ENCODE data around the gene MYL6B.
"Not testable (repeated sequence)": the region's sequence is repeated elsewhere in the genome, so short reads cannot be mapped to it uniquely, and the experiment has no call there.

Gene MYL6B

DNA sequence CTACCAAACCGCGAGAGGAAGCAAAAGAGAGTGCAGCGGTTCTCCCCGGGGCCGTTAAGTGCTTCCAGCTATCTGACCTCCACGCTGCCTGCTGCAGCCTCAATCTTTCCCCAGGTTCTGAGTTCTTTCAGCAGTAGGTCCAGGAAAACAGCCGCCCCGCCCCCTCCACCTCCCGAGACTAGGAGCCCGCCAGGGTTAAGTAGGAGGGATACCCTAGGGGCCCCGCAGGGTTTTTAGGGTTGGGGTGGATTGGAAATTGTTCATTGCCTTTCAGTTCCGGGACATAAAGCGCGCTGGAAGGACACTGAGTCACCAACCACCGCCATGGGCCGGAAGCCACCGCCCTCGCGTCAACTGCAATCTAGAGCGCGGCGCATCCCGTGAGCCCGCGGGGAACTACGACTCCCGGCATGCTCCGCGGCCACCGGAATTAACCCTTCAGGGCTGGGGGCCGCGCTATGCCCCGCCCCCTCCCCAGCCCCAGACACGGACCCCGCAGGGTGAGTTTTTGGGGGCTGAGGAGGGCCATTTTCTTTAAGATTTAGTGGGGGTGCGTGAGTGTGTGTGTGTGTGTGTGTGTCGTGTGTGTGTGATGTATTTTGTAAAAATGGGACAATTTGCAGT lies at the start of gene MYL6B:
Gene MYL6B (plus strand): TSS at position 456 of the 624 bp plus-strand sequence. CDS start 1,332 bp downstream, outside the sequence.
- DNase-seq (ENCODE audit: extremely low read depth in 1 of 2, low read depth in 1 of 2), result peak; percentile 78 to 90

GRCh38 chr12:56102683-56103065 lies 49.7 kb upstream of the MYL6B start:
- DNase-seq (ENCODE audit: extremely low read depth in 1 of 2, low read depth in 1 of 2), result no peak

GRCh38 chr12:56103066-56103711 lies 49.2 kb upstream of the MYL6B start:
- no peak for DNase-seq (ENCODE audit: extremely low read depth in 1 of 2, low read depth in 1 of 2)

- DNase-seq (ENCODE audit: extremely low read depth in 1 of 2, low read depth in 1 of 2), result no peak
Measured at GRCh38 chr12:56103823-56104108, 48.6 kb upstream of the MYL6B start.

DNA sequence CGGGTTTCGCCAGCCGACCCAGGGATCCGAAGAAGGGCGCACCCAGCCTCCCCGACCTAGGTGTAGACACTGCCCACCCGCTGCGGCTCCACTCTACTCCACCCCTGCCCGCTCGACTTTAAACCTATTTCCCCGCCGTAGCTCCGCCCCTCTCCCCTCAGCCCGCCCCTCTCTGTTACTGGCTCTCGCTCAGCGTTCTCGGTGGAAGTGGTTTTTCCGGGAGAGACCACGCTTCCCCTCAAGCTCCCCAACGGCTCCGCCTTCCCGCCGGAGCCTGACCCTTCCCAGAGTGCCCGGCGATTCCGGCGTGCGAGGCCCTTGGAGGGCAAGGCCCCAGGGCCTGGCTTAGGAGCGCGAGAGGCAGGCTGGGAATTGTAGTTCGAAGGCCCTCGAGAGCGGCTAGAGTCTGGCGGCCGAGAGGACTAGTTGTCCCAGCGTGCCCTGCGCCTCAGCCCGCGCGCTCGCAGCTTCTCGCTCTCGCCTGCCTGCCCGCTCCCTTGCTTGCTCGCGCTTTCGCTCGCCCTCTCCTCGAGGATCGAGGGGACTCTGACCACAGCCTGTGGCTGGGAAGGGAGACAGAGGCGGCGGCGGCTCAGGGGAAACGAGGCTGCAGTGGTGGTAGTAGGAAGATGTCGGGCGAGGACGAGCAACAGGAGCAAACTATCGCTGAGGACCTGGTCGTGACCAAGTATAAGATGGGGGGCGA lies 48.1 kb upstream of the MYL6B start, which contains the start of gene PA2G4:
Gene PA2G4 (plus strand): TSS at position 451 of the 706 bp plus-strand sequence. CDS start 179 bp downstream, at position 630.
- peak; percentile 85 to 88 for DNase-seq (ENCODE audit: extremely low read depth in 1 of 2, low read depth in 1 of 2)

DNA sequence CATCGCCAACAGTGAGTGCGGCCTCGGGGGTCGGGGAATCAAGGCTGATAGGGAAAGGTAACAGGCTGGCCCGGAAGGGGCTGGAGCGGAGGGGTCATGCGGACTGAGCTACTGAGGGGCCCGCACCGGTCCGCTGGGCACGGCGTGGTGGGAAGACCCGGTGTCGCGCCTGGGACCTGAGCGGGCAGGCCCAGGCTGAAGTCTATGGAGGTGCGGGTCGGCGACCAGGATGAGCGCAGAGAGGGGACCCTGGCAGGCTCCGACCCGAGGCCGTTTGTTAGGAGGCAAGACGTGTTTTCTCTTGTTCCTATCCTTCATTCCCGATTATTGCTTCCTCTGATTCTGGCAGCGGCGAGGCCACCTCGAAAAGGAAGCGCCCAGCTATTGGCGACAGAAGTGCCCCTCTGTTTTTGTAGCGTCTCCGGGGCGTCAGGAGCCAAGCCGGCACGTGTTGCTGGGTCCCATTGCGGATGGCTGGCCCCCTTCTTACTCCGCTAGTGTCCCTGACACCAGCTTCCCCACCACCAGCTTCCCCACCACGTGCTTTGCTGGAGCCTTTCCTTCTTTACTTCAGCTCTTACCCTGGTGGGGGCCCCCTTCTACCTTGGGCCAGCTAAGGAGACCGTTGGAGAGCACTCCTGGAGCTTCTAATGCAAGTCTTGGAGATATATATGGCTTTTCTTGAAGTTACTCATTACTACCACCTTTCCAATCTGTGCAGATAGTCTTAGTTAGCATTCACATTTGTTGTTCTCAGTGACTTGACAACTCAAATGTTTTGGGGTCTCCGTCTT lies 47.4 kb upstream of the MYL6B start:
- no peak for DNase-seq (ENCODE audit: extremely low read depth in 1 of 2, low read depth in 1 of 2)

DNA sequence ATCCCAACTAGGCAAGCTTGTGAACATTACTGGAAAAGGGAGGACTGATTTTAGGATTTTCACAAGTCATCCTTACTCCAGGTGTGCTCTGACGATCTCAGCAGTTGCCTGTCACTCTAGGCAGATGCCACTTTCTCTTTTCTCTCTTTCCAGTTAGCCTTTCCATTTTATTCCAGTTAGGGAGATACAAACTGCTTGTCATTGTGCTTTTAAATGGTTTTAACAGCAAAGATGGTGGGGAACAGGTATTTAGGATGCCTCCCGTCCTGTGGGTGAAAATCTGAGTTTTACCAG lies 46.8 kb upstream of the MYL6B start:
- DNase-seq (ENCODE audit: extremely low read depth in 1 of 2, low read depth in 1 of 2), result no peak

DNA sequence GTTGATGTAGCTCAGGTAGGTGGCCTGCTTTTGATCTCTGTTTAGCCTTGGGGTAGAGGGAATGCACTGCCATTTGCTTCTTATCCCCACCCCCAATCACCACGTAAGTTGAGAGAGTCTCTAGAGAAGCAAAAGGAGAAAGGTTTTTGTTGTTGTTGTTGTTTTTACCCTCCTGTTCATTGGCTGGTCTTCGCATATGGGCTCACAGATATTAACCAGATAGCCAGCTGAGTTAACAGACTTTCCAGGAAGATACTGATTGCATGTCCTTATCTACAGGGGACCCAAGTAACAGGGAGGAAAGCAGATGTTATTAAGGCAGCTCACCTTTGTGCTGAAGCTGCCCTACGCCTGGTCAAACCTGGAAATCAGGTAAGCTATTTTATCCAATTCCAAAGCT lies 45.1 kb upstream of the MYL6B start:
- no peak for DNase-seq (ENCODE audit: extremely low read depth in 1 of 2, low read depth in 1 of 2)

- no peak for DNase-seq (ENCODE audit: extremely low read depth in 1 of 2, low read depth in 1 of 2)
Measured at GRCh38 chr12:56110571-56110970, 41.8 kb upstream of the MYL6B start.

GRCh38 chr12:56114084-56114483 lies 38.3 kb upstream of the MYL6B start:
- DNase-seq (ENCODE audit: extremely low read depth in 1 of 2, low read depth in 1 of 2), result no peak

DNA sequence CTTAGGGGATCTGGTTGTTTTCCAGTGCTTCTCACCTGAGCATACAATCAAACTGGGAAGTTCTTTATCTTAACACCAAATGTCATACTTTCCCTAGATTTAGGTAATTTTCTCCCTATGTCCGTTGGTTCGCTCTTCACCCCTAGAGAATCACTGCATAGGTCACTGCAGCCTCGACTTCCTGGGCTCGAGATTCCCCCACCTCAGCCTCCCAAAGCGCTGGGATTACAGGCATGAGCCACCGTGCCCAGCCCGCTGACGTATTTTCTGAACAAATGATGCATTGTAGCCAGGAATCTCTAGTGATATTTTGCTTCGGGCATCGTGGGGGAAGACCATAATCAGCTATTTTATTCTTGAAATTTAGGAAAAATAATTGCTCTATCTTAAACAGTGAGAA lies 37.1 kb upstream of the MYL6B start:
- no peak for DNase-seq (ENCODE audit: extremely low read depth in 1 of 2, low read depth in 1 of 2)

GRCh38 chr12:56116267-56117081 lies 35.9 kb upstream of the MYL6B start, which contains the start of gene RPL41:
Gene RPL41 (plus strand): TSS chr12:56116633.
- DNase-seq (ENCODE audit: extremely low read depth in 1 of 2, low read depth in 1 of 2), result peak; percentile 81 to 89

DNA sequence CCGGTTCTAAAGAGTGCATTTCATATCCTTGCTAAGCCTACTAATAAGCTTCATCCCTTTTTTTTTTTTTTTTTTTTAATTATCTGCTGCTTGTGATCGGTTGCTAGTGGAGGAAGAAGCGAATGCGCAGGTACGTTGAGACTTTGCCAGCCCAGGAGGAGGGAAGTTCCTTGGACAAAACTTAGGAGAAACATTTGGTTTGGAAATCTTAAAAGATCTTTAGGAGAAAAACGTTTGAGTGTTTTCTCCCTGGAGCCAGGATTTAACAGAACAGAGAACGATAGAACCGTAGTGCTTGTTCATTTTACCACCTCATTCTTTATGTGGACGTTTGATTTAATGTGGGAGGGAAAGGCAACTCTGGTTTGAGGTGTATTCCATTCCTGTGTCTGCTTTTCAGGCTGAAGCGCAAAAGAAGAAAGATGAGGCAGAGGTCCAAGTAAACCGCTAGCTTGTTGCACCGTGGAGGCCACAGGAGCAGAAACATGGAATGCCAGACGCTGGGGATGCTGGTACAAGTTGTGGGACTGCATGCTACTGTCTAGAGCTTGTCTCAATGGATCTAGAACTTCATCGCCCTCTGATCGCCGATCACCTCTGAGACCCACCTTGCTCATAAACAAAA lies 35.2 kb upstream of the MYL6B start:
- DNase-seq (ENCODE audit: extremely low read depth in 1 of 2, low read depth in 1 of 2), result not testable (repeated sequence)

DNA sequence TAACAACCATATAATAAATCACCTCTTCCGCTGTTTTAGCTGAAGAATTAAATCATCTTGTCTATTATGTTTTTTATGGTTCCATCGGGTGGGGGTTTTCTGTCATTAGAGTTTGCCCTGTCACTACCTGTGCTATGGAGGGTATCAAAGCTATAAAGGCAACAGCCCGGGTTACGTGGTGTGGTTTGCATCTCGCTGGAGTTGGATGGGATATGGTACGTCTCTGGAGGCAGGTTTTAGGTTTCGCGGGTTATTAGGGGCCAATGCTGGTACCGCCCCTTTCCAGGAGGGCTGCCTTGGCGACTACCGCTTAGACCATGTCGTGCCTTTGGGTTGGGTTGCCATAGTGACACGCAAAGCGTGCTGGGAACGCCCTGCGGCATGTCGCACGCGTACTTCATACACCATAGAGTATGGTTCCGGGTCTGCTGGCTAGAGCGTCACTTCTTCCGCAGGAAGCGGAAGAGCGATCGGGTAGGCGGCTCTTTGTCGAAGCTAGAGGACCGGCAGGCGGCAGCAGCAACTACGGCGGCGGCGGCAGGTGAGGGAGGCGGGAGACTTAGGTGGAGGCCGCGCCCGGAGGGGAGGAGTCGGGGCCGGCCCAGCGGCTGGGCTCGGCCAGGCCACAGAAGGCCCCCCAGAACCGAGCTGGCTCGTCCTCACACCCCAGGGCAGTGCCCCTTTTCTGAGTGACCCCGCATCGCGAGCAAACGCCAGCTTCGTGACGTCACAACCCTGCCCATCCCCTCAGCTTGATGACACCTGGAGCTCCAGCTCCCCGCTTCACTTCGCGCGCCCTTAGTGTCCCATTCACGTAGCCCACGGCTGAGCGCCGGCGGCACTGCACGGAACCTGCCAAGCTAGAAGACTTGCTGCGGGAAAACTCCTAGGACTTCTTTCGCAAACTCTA lies 34.4 kb upstream of the MYL6B start, which contains the start of gene ZC3H10:
Gene ZC3H10 (plus strand): TSS at position 489 of the 910 bp plus-strand sequence. CDS start 2,297 bp downstream, outside the sequence.
- peak; percentile 92 to 93 for DNase-seq (ENCODE audit: extremely low read depth in 1 of 2, low read depth in 1 of 2)

DNA sequence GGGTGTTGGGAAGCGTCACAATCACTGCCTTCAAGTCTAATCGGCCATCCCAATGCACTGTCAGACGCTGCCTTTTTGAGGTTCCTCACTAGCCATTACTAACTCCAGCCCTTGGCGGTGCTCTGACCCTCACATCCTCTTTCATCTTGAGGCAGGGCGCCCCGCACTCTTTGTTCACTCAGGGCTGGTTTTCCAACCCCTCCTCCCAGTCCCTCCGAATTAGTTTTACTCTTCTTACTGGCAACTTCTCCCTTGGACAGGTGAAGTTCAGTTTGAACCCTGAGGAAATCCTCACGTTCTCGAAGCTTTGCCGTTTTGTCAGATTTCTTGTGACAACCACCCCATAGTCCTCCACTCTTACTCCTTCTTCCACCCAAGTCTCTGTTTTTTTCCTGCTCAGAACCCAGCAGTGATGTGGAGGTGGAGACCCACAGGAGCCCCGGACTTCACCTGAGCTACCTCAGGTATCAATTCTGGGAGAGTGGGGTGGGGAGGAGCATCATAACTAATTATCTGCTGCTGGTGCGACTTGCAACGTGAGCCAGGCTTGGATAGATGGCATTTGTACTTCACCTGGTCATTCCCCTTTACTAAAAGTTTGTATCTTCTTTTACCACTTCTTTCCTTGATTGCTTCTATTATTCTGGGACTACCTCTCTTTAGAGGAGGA lies 33.6 kb upstream of the MYL6B start:
- DNase-seq (ENCODE audit: extremely low read depth in 1 of 2, low read depth in 1 of 2), result no peak

DNA sequence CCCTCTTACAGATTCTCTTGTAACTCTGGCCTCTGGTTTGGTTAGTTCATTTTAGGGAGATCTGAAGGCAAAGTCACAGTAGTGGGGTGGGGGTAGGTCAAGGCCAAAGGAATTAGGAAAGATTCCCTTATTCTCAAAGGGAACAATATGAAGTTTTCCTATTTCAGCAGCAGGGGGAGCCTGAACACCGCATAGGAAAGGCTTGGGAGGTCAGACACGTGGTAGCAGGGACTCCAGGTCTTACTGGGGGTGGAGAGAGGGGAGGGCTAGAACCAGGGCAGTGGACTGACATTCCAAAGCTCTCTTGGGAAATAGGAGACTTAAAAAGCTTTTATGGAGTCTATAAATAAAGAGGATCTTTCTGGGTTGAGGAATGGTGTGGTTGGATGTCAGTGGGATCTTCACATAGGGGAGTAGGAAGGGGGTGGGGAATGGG lies 33.0 kb upstream of the MYL6B start:
- no peak for DNase-seq (ENCODE audit: extremely low read depth in 1 of 2, low read depth in 1 of 2)

DNA sequence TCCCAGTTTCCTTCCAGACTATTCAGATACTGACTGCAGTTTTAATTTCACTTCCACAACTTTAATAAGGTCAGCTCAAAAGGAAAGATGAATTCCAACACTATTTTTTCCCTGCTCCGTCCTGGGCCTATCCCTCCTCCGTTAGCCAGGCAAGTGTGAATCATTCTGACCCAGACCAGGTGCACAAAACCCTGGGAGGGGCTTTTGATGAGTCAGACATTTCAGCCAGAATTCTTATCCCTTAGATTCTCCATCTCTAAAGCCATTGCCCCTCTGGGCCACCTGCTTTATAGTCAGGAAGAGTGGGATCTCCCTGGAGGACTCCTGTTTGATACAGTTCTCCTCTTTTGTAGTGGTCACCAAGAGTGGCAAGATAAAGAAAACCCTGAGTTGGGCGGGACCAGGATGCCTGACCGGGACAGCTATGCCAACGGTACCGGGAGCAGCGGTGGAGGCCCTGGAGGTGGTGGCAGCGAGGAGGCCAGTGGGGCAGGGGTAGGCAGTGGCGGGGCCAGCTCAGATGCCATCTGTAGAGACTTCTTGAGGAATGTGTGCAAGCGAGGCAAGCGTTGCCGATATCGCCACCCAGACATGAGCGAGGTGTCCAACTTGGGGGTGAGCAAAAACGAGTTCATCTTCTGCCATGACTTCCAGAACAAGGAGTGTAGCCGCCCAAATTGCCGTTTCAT lies 32.1 kb upstream of the MYL6B start:
- DNase-seq (ENCODE audit: extremely low read depth in 1 of 2, low read depth in 1 of 2), result no peak

Measured in activated CD8-positive, alpha-beta memory T cell treated with anti-CD3 and anti-CD28 coated beads for 1 hour (primary cell).